ENCODE data around the gene SLC12A9.
A peak's percentile ranks its signal among the peaks of the same experiment; 100 is the strongest.

SLC12A9 gene

DNA sequence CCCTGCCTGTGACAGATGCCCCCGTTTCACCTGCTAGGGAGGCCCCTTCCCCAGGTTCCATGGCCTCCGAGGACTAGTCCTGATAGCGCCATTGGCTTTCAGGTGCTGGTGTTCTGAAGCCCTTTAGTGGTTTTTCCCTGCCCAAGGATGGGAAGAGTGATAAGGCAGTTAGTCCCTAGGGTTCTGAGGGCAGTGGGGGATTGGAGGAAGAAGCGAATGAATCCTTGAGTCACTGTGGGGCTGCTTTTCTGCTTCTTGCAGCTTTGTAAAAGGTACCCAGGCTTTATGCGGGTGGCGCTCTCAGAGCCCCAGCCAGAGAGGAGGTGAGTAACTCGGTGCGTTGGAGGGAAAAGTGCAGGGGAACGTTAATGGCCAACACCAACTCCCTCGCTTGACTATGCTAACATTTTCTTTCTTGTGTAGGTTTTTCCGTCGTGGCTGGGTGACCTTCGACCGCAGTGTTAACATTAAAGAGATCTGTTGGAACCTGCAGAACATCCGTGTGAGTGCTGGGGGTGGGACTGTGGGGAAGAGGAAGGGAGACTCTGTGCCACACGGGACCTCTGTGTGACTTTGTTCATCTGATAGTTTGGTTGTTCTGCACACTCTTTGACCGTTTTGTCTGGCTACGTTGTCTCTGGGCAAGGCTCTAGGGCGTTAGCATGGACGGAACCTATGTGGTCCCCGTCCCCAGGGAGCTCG lies 33.1 kb downstream of the SLC12A9 start:
- DNase-seq, result no peak

DNA sequence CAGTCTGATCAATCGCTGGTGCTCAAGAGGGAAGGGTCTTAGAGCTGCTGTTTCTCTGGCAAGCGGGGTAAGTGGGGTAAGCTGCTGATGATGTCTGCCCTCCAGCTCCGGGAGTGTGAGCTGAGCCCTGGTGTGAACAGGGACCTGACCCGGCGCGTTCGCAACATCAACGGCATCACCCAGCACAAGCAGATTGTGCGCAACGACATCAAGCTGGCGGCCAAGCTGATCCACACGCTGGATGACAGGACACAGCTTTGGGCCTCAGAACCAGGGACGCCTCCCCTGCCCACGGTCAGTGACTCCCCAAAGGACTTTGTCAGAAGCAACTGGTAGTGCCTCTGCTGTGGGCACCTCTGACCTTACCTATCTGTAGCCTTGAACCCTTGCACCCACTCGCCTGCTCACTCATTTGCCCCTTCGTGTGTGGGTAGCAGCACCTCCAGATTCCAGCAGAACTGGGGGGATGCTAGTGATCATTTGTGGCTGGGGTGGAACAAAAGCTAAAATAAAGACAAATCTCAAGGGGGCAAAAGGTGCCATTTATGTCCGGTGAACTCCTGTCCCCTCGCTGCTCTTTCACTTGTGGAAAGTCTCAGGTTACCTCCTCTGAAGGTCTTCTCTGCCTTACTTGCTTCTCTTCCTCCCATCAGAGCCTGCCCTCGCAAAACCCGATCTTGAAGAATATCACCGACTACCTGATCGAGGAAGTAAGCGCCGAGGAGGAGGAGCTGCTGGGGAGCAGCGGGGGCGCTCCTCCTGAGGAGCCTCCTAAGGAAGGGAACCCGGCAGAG lies 33.8 kb downstream of the SLC12A9 start:
- DNase-seq, result no peak

DNA sequence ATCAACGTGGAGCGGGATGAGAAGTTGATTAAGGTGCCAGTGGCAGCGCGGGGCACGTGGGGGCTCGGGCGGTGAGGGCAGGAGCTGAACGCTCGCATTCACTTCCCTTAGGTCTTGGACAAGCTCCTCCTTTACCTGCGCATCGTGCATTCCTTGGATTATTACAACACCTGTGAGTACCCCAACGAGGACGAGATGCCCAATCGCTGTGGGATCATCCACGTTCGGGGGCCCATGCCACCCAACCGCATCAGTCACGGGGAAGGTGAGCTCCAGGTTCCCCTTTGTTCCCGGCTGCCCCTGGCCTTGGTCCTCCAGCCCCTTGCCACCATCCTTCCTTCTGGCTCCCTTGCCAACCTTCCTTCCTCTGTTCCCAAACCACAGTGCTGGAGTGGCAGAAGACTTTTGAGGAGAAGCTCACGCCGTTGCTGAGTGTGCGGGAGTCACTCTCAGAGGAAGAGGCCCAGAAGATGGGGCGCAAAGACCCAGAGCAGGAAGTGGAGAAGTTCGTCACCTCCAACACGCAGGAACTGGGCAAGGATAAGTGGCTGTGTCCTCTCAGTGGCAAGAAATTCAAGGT lies 34.5 kb downstream of the SLC12A9 start:
- no peak for DNase-seq

DNA sequence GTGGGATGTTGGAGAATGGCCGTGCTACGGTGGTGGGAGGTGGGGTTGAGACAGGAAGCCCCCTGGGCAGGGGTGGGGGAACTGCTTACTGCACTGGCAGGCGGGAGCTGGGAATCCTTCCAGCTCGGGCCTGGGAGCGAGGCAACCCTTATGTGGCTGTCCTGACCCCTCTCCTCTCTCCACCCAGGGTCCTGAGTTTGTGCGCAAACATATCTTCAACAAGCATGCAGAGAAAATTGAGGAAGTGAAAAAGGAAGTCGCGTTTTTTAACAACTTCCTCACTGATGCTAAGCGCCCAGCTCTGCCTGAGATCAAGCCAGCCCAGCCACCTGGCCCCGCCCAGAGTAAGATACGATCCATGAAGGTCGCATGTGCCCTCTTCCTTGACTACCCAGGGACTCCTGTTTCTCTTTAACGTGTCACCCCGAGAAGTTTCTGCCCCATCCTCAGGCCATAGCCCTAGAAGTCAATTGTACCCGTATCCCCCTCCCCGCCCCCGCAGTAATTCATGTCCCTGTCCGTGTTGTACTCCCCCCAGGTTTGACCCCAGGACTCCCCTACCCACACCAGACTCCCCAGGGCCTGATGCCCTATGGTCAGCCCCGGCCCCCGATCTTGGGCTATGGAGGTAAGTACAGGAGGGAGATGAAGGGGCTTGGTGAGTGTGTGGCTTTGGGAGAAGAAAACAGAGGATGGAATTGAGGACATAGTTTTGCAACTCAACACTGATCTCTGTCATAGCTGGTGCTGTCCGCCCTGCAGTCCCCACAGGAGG lies 35.2 kb downstream of the SLC12A9 start:
- peak; percentile 76 for DNase-seq

DNA sequence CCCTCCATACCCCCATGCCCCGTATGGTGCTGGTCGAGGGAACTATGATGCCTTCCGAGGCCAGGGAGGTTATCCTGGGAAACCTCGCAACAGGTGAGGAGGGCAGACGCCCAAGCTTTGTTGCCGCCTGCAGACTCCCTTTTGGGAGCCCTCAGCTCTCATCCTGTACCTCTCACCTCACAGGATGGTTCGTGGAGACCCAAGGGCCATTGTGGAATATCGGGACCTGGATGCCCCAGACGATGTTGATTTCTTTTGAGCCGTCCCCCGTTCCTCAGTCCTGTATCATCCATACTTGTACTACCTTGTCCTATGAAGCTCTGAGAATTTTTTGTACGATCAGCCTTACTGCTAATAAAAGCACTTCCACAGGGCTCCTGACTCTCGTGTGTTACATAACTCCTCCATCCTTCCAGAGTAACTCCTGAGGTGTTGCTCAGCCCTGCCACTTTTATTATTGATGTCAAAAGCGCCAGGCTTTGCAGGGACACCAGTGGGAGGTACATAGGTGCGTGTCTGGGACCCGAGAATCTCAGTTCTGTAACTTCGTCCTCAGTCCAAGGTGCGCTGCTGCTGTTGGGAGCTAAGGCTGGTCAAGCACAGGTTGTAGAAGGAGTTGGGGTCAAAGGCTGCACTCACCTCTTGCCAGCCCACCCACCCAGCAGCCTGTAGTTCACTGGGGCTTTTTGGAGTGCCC lies 35.9 kb downstream of the SLC12A9 start:
- no peak for DNase-seq

DNA sequence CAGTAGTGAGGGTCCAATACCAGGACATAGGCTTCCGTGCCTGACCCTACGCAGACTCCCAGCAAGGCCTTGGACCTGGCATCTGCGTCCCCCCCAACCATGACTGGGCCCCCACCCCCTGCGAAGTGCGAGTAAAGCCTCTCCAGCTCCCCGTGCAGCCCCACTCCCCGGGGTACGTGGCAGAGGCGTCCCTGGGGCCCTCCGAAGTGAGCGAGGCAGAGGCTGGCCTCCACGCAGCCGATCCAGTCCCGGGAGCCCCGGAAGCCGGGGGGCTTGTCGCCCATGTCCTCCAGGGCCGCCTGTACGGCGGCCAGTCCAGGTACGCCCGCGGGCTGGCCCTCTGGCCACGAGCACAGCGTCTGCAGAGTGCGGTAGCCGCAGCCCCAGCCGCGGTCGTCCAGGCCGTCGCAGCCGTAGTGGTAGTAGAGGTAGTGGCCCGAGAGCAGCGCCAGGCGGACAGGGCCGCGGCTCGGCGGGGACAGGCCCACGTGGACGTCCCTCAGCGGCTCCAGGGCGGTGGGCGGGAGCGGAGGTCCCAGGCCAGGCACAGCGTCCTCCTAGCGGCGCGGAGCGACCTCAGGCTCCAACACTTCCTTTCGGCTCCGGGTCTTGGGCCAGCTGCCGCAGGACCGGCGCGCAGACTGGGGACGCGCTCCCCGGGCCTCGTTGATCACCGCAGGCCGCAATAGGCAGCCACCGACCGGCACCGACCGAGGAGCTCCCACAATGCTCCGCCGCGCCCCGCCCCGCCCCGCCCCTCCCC lies 36.7 kb downstream of the SLC12A9 start, which contains the start of gene UFSP1:
UFSP1 (minus strand) TSS at position 728 of the 763 bp plus-strand sequence; CDS start at position 284, 444 bp downstream.
- DNase-seq, result no peak

DNA sequence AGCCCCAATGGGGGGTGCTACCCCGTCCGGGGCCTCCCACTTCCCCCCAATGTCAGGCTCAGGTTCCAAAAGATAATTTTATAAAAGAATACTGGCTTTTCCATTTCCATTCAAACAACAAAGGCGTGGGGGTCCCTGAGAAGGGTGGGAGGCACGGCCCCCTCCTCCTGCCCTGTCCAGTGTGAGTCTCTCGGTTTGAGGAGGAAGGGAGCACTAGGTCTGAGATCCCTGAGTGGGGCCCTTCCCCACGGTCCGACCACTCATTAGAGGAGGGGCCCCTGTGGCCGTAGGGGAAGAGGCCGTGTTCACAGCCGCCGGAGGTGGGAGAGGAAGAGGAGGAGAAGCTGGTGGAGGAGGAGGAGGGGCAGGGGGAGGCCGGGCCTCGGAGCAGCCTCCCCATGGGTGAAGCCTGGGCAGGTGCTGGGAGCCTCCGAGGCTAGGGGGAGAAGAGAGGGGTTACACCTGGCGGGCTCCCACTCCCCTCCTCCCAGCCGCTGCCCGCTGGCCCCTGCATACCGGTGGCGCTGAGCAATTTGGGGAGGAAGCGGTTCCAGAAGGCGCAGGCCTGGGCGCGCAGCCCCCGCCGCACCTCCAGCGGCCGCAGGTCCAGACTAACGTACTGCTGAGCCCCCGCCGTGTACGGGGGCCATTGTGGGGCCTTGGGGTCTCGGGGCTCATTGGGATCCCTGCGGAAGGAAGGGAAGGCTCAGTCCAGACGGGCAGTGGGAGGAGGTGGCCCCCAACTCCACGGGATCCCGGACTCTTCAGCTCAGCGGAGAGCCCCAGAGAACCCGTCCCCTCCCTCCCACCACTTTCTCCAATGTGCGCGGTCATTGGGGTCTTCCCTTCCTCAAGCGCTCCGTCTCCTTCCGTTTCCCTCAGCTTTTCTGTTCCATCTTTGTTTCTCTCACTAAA lies 38.4 kb downstream of the SLC12A9 start:
- DNase-seq, result peak; percentile 8

DNA sequence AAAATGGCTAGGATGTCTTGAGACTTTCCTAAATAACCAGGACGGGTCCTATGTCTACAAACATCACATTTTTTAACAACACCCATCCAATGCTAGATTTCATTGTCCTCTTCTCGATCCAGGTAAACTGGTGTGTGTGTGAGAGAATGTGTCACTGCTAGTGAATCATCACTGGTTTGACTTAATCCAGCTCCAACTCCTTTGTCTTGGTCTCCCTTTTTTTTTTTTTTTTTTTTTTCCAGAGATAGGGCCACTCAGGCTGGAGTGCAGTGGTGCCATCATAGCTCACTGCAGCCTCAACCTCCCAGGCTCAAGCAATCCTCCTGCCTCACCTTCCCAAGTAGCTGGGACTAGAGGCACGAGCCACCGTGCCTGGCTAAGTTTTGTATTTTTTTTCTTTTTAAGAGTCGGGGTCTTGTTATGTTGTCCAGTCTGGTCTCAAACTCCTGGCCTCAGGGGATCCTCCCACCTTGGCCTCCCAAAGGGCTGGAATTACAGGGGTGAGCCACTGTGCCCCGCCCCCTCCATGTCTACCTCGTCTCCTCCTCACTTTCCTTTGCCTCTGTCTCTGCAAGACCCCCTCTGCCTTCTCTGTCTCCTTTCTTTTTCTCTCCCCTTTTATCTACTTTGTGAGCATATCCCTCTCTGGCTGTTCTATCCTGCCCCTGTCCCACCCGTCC lies 39.2 kb downstream of the SLC12A9 start:
- DNase-seq, result peak; percentile 21

DNA sequence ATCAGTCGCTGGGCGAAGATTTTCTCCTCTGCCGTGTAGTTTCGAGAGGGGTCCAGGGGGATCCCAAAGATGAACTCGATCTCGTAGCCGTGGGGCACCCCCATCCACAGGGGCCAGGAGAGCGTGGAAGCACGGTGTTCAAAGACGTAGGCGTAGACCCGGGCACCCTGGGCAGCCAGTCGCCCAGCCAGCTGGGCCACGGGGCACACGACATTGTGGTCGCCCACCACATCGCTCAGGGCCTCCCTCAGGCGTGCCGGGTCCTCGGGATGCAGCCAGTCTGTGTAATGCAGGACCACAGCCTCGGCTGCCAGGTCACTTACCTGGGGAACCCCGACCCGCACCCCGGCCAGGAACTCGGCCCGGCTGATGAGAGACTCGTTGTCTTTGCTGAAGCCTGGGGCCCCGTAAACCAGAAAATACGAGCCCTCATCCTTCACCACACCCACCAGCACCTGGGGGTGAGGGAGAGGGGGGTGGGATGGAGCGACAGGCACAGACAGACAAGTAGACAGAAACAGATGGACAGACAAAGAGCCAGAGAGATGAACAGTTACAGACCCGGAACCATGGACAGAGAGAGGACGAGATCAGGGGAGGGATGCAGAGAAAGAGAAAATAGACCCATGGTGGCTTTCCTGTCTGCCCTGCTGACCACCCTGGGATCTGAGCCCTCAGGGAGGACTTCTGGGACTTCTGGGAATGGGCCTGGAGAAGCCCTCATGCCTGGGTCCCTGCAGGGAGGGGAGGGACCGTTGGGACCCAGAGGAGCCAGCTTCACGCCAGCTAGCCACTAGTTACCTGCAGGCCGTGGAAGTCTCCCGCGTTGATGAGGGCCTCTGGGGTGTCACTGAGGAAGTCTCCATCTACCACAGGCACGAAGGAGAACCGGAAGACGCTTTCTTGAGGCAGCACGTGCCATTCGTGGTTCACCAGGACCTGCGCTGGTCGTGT lies 40.1 kb downstream of the SLC12A9 start:
- no peak for DNase-seq

DNA sequence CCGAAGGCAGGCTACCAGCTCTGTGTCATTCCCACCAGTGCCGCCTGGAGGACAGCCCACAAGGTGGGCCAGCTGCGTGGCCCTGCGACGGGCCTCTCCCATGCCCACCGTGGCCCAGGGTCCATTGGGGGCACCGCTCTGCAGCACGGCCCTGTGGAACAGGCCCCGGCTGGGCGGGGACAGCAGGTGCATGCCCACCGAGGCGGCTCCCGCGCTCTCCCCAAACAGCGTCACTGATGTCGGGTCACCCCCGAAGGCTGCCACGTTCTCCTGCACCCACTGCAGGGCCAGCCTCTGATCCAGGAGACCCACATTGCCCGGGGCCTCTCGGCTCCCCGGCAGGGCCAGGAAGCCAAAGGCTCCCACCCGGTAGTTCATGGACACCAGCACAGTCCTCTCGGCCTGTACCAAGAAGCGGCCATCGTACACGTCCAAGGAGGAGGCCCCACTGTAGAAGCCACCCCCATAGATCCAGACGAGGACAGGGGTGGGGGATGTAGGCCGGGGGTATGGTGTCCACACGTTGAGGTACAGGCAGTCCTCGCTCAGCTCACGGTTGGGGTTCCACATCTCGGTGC lies 40.9 kb downstream of the SLC12A9 start:
- no peak for DNase-seq

DNA sequence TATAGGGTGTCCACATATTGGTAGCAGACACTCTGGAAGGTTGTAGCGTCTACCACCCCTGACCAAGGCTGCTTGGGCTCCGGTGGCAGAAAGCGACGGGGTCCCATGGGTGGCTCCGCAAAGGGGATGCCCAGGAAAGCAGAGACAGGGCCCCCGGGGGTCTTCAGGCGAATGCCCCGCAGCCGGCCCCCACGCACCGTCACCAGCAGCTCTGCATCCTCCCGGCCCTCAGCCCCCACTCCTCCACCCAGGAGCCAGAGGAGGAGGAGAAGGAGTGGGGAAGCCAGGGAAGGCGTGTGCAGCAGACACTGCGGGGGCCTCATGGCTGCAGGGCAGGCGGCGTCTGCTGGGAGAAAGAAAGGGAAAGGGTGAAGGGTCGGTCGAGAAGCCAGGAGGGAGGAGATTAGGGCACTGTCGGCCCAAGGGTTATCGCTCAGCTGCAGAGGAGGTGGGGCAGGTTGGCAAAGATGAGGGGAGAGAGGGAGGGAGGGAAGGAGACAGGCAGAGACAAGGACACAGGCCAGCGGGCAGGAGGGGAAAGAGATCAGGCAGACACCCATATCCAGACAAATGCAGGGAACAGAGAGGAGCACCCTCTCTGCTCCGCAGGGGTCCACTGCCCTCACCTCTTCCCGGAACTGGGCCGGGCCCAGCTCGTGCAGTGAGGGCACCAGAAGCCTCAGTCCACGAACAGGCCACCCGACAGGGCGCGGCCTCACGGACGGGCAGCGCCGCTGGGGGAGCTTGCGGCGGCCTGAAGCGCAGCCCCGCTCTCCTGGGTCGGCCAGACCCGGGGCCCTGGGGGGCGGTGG lies 41.6 kb downstream of the SLC12A9 start:
- DNase-seq, result peak; percentile 95

DNA sequence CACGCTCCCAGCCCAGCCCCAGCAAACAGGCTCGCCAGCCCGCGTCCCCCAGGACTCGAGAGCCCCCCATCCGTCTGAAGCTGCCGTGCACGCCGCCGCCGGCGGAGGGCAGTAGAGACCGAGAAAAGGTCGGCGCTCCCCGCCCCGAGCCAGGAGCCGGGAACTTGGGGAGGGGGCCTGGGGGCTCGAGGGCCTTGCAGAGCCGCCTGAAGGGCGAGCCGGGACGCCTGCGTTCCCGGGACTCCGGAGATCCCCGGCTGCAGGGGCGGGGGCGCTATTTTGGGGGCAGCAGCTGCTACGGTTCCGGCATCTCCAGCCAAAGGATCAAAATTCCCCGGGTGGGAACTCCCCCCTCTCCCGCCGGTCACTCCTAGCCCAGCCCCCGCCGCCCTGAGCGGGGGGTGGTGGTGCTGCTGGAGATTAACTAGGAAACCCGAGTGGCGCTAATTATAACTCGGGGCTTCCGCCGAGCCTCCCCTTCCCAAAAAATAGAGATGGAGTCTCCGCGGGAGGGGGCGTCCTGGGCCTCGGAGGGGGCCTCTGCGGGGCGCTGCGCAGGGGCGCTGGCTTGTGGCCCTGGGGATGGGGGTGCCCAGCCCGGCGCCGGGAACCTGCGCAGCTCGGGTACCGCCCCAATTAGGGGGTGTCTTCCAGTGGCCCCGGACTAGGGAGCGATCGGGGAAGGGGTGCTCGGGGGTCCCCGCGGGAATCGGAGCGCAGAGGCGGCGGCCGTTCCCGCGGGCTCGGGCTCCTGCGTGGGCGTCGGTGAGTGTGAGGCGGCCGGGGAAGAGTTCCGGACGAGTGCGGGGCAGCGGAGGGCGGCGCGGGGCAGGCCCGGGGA lies 42.6 kb downstream of the SLC12A9 start:
- DNase-seq, result peak; percentile 64

DNA sequence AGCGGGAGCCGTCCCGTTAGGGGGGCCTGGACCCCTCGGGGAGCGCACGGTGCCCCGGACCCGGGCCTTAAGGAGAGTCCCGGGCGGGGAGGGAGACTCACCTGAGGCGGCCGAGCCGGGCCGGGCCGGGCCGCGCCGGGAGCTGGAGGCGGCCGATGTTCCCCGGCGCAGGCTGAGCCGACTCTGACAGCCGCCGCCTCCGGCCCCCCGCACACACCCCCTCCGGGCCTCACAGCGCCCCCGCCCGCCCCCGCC lies 43.1 kb downstream of the SLC12A9 start, which contains the start of gene ACHE:
ACHE (minus strand) TSS at position 188 of the 255 bp plus-strand sequence. CDS start 1,656 bp downstream, outside the sequence.
- no peak for DNase-seq

DNA sequence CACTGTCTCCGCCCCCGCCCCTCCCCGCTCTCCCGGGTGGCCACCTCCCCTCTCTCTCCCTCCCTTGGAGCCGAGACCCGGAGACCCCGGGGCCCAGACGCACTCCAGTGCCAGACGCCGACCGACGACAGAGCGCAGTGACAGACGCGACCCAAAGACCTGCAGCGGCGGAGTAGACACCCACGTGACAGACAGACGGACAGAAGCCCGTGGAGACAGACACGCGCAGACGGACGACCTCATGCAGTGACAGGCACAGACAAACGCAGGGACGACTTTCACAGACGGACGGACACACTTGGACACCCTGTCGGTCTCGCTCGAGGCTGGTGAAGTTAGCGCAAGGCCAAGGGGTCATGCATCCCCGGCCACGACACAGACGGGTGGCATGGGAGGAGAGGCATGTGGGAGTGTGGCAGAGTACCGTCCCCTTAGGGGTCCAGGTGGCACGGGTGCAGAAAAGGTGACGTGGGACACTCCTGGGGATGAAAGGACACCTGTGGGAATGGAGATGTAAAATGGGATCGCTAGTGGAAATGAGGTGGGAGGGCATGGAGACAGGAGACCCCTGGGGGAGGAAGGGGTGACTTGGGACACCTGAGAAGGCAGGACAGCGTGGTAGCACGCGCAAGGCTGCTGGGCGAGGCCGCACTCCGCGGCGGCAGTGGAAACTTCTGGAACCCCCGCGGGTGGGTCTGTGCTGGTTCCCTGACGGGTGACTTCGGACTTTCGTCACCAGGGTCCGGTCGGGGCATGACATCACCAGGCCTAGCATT lies 43.6 kb downstream of the SLC12A9 start:
- peak; percentile 73 for DNase-seq

DNA sequence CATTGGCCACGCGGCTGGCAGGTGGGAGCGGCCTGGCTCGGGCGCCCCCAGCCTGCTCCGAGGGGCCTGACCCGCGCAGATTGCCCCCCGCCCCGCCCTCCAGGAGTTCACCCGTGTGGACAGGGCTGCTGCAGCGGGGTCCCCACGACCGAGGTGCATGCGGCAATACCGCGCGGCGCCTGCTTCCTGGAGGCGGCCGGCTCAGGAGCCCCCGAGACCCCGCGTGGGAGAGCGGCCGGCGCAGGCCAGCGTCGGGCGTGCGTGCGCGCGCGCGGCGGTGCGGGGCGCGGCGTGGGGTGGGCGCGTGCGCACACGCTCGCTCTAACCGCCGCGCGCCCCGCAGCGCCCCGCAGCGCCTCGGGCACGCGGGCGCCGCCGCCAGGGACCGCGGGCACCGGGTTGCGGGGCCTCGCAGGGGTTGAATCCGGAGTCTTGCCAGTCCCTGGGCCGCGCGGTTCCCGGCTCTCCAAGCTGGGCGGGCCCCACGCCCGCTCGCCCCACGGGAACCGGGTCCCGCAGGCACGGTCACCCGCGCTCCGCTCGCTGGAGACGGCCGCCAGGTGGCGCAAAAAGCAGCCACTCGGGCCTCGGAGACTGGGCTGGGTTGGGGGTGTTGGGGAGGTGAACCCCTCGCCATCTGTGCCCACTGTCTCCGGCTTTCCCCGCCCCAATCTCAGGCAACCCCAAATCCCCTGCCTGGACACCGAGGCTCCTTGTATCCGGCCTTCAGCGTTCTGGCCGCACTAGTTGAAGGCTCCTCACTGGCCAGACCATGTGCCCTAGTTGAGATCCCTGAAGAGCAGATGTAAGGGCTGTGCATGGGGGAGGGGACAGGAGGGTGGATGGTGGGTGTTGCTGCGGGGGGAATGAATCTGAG lies 44.5 kb downstream of the SLC12A9 start:
- peak; percentile 35 for DNase-seq
